Vagina (tissue), 2 donors: Measurements from ENCODE around the gene NUP107.

Source experiments
- POLR2A ChIP-seq, 2 donors: fragments of 450-650 bp; IDR thresholded peaks; one replicate each; pipeline ENCODE4 v1.6.1; 2017; ENCODE audit warnings: antibody characterized with exemption in 2 of 2, mild to moderate bottlenecking in 2 of 2, moderate library complexity in 2 of 2
- TF ChIP-seq, protein P1 (sequence below), 3 experiments: fragments of 450-650 bp in 2 of 3; fragments of 200-600 bp in 1 of 3; sonication (generic) in 1 of 3; IDR thresholded peaks; one replicate each; pipeline ENCODE4 v1.5.1; 2017 to 2019; ENCODE audit warnings: antibody characterized with exemption in 3 of 3, mild to moderate bottlenecking in 2 of 3, moderate library complexity in 2 of 3

- TF ChIP-seq, protein P1, sequence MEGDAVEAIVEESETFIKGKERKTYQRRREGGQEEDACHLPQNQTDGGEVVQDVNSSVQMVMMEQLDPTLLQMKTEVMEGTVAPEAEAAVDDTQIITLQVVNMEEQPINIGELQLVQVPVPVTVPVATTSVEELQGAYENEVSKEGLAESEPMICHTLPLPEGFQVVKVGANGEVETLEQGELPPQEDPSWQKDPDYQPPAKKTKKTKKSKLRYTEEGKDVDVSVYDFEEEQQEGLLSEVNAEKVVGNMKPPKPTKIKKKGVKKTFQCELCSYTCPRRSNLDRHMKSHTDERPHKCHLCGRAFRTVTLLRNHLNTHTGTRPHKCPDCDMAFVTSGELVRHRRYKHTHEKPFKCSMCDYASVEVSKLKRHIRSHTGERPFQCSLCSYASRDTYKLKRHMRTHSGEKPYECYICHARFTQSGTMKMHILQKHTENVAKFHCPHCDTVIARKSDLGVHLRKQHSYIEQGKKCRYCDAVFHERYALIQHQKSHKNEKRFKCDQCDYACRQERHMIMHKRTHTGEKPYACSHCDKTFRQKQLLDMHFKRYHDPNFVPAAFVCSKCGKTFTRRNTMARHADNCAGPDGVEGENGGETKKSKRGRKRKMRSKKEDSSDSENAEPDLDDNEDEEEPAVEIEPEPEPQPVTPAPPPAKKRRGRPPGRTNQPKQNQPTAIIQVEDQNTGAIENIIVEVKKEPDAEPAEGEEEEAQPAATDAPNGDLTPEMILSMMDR (IDR thresholded peaks at IDR 0.05): no peak
- TF ChIP-seq POLR2A (IDR thresholded peaks at IDR 0.05): no peak
Observed at GRCh38 chr12:68771223-68771925, 84.6 kb downstream of the NUP107 start.
